ENCODE results near the gene ADRA2C.

Gene ADRA2C

GRCh38 chr4:3749081-3749480 is 17.1 kb upstream of the ADRA2C start:
- H3K14ac ChIP-seq (ENCODE audit: low read length in 2 of 2), result no peak overlapping the region
- peaks cover 2% of the 10 kb centered on the region for H3K4me1 ChIP-seq (ENCODE audit: control insufficient read depth, insufficient read depth, low read depth, low read length)
- no peaks in the 10 kb centered on the region for H3K36me3 ChIP-seq (ENCODE audit: control insufficient read depth in 1 of 2, insufficient read depth in 2 of 2, low read depth in 1 of 2, low read length in 2 of 2)
- no peak overlapping the region for H2BK120ac ChIP-seq (ENCODE audit: low read depth, low read length)
- H3K23ac ChIP-seq (ENCODE audit: low read length in 2 of 2), result no peak overlapping the region
- no peaks in the 10 kb centered on the region for H3K9me3 ChIP-seq (ENCODE audit: control insufficient read depth, low read length)
- no peak overlapping the region for H2BK15ac ChIP-seq (ENCODE audit: low read depth, poor library complexity, severe bottlenecking)
- no peak for DNase-seq
- no peak overlapping the region for H3K9ac ChIP-seq (ENCODE audit: low read length)
- no peak overlapping the region for H2AK5ac ChIP-seq (ENCODE audit: low read length, severe bottlenecking)
- WGBS, result 79% methylated on average over 12 of the region's 12 CpGs
- H3K18ac ChIP-seq (ENCODE audit: low read depth in 1 of 2, low read length in 2 of 2), result no peak overlapping the region
- H3K79me1 ChIP-seq (replicated peaks; ENCODE audit: low read length, poor library complexity, severe bottlenecking), result no peaks in the 10 kb centered on the region
- no peak overlapping the region for H4K8ac ChIP-seq (ENCODE audit: low read length)
- no peak overlapping the region for H4K91ac ChIP-seq (ENCODE audit: low read length)
- no peak overlapping the region for H2BK5ac ChIP-seq (ENCODE audit: low read depth, low read length, poor library complexity, severe bottlenecking)
- no peak overlapping the region for H3K4me2 ChIP-seq (ENCODE audit: low read length, poor library complexity, severe bottlenecking)
- no peak overlapping the region for H3K27ac ChIP-seq (ENCODE audit: low read length, poor library complexity, severe bottlenecking)
- peaks cover 20 to 93% of the 10 kb centered on the region in 2 experiments for H3K27me3 ChIP-seq (ENCODE audit: control insufficient read depth in 1 of 2, insufficient read depth in 1 of 2, low read length in 2 of 2)
- H3K4ac ChIP-seq (ENCODE audit: low read depth in 1 of 2, low read length in 2 of 2), result no peak overlapping the region
- H3K4me3 ChIP-seq (ENCODE audit: insufficient read depth in 1 of 2, low read depth in 1 of 2, low read length in 2 of 2), result no peak overlapping the region
- no peak overlapping the region for H2BK12ac ChIP-seq (ENCODE audit: low read length in 2 of 2)
- H2AFZ ChIP-seq (ENCODE audit: low read depth, low read length), result no peak overlapping the region

DNA sequence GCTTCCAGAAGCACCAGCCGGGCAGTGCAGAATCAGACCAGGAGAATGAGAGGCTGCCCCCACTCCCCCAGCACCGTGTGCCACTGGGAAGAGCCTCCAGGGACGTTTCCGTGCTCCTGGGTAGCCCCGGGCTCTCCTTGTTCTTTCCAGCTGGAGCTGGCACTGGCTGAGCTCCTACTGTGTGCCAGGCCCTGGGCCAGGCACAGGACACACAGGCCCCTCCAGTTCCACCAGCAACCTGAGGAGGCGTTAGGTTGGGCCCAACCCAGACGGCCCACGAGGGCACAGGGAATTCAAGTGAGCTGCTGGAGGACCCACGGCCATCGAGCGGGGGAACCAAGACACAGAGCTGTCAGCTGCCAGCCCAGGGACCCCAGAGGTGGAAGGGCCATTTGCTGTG is 15.9 kb upstream of the ADRA2C start:
- Histone ChIP-seq H3K18ac (ENCODE audit: low read depth in 1 of 2, low read length in 2 of 2) (no peak overlapping the region), H2BK5ac (ENCODE audit: low read depth, low read length, poor library complexity, severe bottlenecking) (no peak overlapping the region)
- 80% methylated on average over 11 of the region's 11 CpGs for WGBS

DNA sequence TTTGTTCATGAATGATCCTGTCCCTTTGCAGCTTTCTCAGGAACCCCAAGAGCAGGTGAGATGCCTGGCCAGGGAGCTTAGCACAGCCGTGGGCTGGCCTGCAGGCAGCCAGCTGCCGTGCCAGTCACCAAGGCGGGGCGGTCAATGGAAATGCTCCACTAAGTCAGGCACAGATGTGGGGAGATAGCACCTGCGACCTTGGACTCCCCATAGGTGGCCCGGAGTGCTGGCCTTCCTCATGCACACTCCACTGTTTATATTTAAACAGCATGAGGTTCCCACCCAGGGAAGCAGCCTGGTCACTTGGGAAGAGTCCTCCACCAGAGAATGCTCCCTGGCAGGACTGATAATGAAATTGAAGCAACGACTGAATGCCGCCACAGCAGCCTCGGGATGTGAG is 14.2 kb upstream of the ADRA2C start:
- Histone ChIP-seq H3K36me3 (ENCODE audit: control insufficient read depth in 1 of 2, insufficient read depth in 2 of 2, low read depth in 1 of 2, low read length in 2 of 2) (no peaks in the 10 kb centered on the region), H3K4ac (ENCODE audit: low read depth in 1 of 2, low read length in 2 of 2) (no peak overlapping the region), H2AFZ (ENCODE audit: low read depth, low read length) (no peak overlapping the region), H3K23ac (ENCODE audit: low read length in 2 of 2) (no peak overlapping the region), H3K79me1 (replicated peaks; ENCODE audit: low read length, poor library complexity, severe bottlenecking) (no peaks in the 10 kb centered on the region), H2AK5ac (ENCODE audit: low read length, severe bottlenecking) (no peak overlapping the region), H4K91ac (ENCODE audit: low read length) (no peak overlapping the region), H3K27me3 (ENCODE audit: control insufficient read depth in 1 of 2, insufficient read depth in 1 of 2, low read length in 2 of 2) (peaks cover 25 to 88% of the 10 kb centered on the region in 2 experiments), H2BK12ac (ENCODE audit: low read length in 2 of 2) (no peak overlapping the region), H3K18ac (ENCODE audit: low read depth in 1 of 2, low read length in 2 of 2) (no peak overlapping the region), H3K27ac (ENCODE audit: low read length, poor library complexity, severe bottlenecking) (no peak overlapping the region), H2BK15ac (ENCODE audit: low read depth, poor library complexity, severe bottlenecking) (no peak overlapping the region), H4K8ac (ENCODE audit: low read length) (no peak overlapping the region), H3K4me2 (ENCODE audit: low read length, poor library complexity, severe bottlenecking) (no peak overlapping the region), H3K4me1 (ENCODE audit: control insufficient read depth, insufficient read depth, low read depth, low read length) (no peaks in the 10 kb centered on the region), H3K9ac (ENCODE audit: low read length) (no peak overlapping the region), H3K4me3 (ENCODE audit: insufficient read depth in 1 of 2, low read depth in 1 of 2, low read length in 2 of 2) (no peak overlapping the region), H3K14ac (ENCODE audit: low read length in 2 of 2) (no peak overlapping the region), H2BK120ac (ENCODE audit: low read depth, low read length) (no peak overlapping the region), H2BK5ac (ENCODE audit: low read depth, low read length, poor library complexity, severe bottlenecking) (no peak overlapping the region), H3K9me3 (ENCODE audit: control insufficient read depth, low read length) (no peaks in the 10 kb centered on the region)
- WGBS, result 86% methylated on average over 9 of the region's 9 CpGs
- no peak for DNase-seq

More for the DNA sequence above, 15.9 kb upstream of the ADRA2C start:
- H3K27me3 ChIP-seq (ENCODE audit: control insufficient read depth in 1 of 2, insufficient read depth in 1 of 2, low read length in 2 of 2), result peaks cover 26 to 92% of the 10 kb centered on the region in 2 experiments
- no peak overlapping the region for H3K23ac ChIP-seq (ENCODE audit: low read length in 2 of 2)
- H2BK15ac ChIP-seq (ENCODE audit: low read depth, poor library complexity, severe bottlenecking), result no peak overlapping the region
- H3K9ac ChIP-seq (ENCODE audit: low read length), result no peak overlapping the region
- H3K27ac ChIP-seq (ENCODE audit: low read length, poor library complexity, severe bottlenecking), result no peak overlapping the region
- H3K4me3 ChIP-seq (ENCODE audit: insufficient read depth in 1 of 2, low read depth in 1 of 2, low read length in 2 of 2), result no peak overlapping the region
- H2BK12ac ChIP-seq (ENCODE audit: low read length in 2 of 2), result no peak overlapping the region
- H3K4me1 ChIP-seq (ENCODE audit: control insufficient read depth, insufficient read depth, low read depth, low read length), result peaks cover 2% of the 10 kb centered on the region
- no peaks in the 10 kb centered on the region for H3K9me3 ChIP-seq (ENCODE audit: control insufficient read depth, low read length)
- no peaks in the 10 kb centered on the region for H3K36me3 ChIP-seq (ENCODE audit: control insufficient read depth in 1 of 2, insufficient read depth in 2 of 2, low read depth in 1 of 2, low read length in 2 of 2)
- no peak overlapping the region for H2BK120ac ChIP-seq (ENCODE audit: low read depth, low read length)
- DNase-seq, result no peak
- H3K14ac ChIP-seq (ENCODE audit: low read length in 2 of 2), result no peak overlapping the region
- no peak overlapping the region for H2AFZ ChIP-seq (ENCODE audit: low read depth, low read length)
- H3K4ac ChIP-seq (ENCODE audit: low read depth in 1 of 2, low read length in 2 of 2), result no peak overlapping the region
- no peak overlapping the region for H2AK5ac ChIP-seq (ENCODE audit: low read length, severe bottlenecking)
- no peak overlapping the region for H3K4me2 ChIP-seq (ENCODE audit: low read length, poor library complexity, severe bottlenecking)
- H3K79me1 ChIP-seq (replicated peaks; ENCODE audit: low read length, poor library complexity, severe bottlenecking), result no peaks in the 10 kb centered on the region
- no peak overlapping the region for H4K8ac ChIP-seq (ENCODE audit: low read length)
- H4K91ac ChIP-seq (ENCODE audit: low read length), result no peak overlapping the region

DNA sequence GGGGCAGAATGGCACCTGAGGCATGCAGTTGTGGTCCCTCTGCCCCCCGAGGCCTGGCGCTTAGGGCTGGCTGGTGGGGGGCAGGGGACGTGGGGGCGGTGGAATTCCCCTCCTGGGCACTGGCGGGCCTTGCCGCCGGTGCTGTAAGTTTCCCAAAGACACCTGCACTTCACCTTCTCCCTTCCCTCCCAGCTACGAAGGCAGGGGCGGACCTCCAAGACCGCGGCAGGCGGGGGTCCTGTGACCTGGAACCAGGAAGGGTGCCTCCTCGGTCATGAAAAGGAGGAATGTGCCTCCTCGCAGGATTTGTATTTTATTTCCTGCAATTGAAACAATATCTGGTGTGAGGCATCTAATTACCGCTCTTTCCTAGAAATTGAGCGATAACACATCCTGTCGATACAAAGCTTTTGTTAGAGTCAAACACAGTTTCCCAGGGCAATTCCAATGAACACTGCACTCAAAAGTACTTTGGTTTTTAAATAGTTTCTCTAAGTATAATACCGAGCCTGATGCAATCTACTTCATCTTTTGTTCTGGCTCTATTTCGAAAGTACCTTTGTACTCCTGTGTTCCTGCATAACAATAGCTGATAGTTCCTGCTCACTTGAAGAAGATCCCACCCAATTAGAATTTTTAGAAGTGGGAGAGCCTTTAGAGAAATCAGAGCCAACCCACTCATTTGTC is 12.3 kb upstream of the ADRA2C start:
- Histone ChIP-seq H3K23ac (ENCODE audit: low read length in 2 of 2) (no peak overlapping the region), H4K8ac (ENCODE audit: low read length) (no peak overlapping the region), H2AFZ (ENCODE audit: low read depth, low read length) (no peak overlapping the region), H2BK5ac (ENCODE audit: low read depth, low read length, poor library complexity, severe bottlenecking) (no peak overlapping the region), H3K79me1 (replicated peaks; ENCODE audit: low read length, poor library complexity, severe bottlenecking) (no peaks in the 10 kb centered on the region), H3K9ac (ENCODE audit: low read length) (no peak overlapping the region), H2BK12ac (ENCODE audit: low read length in 2 of 2) (no peak overlapping the region), H2BK120ac (ENCODE audit: low read depth, low read length) (no peak overlapping the region), H3K14ac (ENCODE audit: low read length in 2 of 2) (no peak overlapping the region), H2BK15ac (ENCODE audit: low read depth, poor library complexity, severe bottlenecking) (no peak overlapping the region), H3K27ac (ENCODE audit: low read length, poor library complexity, severe bottlenecking) (no peak overlapping the region), H3K4me2 (ENCODE audit: low read length, poor library complexity, severe bottlenecking) (no peak overlapping the region), H3K4ac (ENCODE audit: low read depth in 1 of 2, low read length in 2 of 2) (no peak overlapping the region), H3K27me3 (ENCODE audit: control insufficient read depth in 1 of 2, insufficient read depth in 1 of 2, low read length in 2 of 2) (peaks cover 16 to 78% of the 10 kb centered on the region in 2 experiments), H3K36me3 (ENCODE audit: control insufficient read depth in 1 of 2, insufficient read depth in 2 of 2, low read depth in 1 of 2, low read length in 2 of 2) (no peaks in the 10 kb centered on the region), H4K91ac (ENCODE audit: low read length) (no peak overlapping the region), H3K9me3 (ENCODE audit: control insufficient read depth, low read length) (no peaks in the 10 kb centered on the region), H3K4me1 (ENCODE audit: control insufficient read depth, insufficient read depth, low read depth, low read length) (peaks cover 1% of the 10 kb centered on the region), H3K18ac (ENCODE audit: low read depth in 1 of 2, low read length in 2 of 2) (no peak overlapping the region), H2AK5ac (ENCODE audit: low read length, severe bottlenecking) (no peak overlapping the region), H3K4me3 (ENCODE audit: insufficient read depth in 1 of 2, low read depth in 1 of 2, low read length in 2 of 2) (no peak overlapping the region)
- WGBS, result 60% methylated on average over 10 of the region's 19 CpGs
- DNase-seq, result no peak

Measured in mesenchymal stem cell (in vitro differentiated cells and primary cell).